Kidney tubule cell (primary cell): ENCODE measurements around the gene OR10A5.
A peak's percentile ranks its signal among the peaks of the same experiment; 100 is the strongest.
"Not testable (repeated sequence)": the region's sequence is repeated elsewhere in the genome, so short reads cannot be mapped to it uniquely, and the experiment has no call there.

Experiments
- DNase-seq: peaks from one replicate; pipeline ENCODE4 v3.0.0-alpha.2; 2018; ENCODE audit warnings: low spot score

The OR10A5 gene, protein sequence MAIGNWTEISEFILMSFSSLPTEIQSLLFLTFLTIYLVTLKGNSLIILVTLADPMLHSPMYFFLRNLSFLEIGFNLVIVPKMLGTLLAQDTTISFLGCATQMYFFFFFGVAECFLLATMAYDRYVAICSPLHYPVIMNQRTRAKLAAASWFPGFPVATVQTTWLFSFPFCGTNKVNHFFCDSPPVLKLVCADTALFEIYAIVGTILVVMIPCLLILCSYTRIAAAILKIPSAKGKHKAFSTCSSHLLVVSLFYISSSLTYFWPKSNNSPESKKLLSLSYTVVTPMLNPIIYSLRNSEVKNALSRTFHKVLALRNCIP

DNA sequence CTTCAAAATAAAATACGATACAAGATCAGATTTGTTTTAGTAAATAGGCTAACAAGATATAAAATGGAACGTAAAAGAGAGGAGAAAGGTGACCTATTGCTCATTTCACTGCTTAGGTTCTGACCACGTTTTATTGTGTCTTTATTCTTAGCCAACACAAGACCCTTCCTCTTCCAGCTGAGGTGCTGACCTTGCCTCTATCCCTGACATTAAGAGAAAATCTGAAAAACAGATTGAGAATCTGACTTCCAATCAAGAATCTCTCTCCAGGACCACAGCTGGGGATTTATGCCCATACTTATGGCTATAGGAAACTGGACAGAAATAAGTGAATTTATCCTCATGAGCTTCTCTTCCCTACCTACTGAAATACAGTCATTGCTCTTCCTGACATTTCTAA, at the start of gene OR10A5:
Gene OR10A5, plus strand, starts transcription at position 301 of the 400 bp plus-strand sequence. Its CDS starts 0 bp downstream, at position 301.
- DNase-seq, result no peak

DNA sequence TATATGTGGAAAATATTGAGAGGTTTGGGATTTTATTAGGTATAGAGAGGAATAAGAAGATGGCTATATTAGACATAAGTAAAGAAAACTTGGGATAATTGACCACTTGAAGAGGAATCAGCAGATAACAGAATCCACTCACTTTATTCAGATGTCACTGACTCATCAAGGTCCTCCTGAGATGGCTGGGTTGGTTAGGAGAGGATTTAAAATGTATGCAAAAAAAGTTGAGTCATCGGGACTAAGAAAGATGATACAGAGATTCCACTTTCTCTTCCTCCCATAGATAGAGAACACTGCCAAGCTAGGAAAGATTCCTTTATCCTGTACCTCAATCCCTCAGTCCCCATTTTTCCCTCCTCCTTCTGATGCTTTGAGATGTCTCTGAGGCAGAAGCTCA, 46.1 kb upstream of the OR10A5 start, which contains the start of gene OR6A2:
Gene OR6A2, minus strand, starts transcription at position 288 of the 400 bp plus-strand sequence. CDS start 3,981 bp downstream, outside the sequence.
- DNase-seq, result peak; percentile 50

DNA sequence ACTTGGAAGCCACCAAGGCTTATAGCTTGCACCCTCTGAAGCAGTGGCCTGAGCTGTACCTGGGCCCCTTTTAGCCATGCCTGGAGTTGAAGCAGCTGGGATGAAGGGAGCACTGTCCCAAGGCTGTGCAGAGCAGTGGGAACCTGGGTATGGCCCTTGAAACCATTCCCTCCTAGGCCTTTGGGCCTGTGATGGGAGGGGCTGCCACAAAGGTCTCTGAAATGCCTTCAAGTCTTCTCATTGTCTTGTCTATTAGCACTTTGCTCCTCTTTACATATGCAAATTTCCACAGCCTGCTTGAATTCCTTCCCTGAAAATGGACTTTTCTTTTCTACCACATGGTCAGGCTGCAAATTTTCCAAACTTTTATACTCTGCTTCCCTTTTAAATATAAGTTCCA, 44.4 kb upstream of the OR10A5 start:
- DNase-seq, result not testable (repeated sequence)

DNA sequence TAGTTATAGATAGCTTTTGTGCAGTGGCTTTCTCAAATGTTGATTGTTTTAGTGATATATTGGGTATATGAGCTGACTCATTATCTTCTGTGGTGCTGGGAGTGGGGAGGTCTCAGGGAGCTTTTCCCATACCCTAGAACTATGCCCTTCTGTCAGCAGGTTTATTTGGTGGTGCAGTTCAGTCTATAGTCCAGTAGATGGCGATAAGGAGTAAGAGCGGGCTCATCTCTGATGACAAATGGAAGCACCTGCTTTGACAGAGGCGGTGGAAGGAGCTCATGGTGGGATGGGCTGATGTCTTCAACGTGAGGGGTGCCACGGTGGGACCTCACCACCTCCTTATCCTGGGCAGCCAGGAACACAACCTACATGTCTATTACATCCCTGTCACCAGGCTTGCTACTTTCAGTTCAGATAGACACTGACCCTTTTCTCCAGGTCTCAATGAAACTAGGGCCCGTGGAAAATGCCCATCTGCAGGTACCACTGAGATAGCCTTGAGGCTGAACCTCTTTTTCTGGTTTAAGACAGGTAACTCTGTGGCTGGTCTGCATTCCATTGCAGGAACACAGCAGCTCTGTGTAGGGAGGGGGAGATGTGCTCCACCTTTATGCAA, 33.0 kb upstream of the OR10A5 start:
- DNase-seq, result peak; percentile 63

DNA sequence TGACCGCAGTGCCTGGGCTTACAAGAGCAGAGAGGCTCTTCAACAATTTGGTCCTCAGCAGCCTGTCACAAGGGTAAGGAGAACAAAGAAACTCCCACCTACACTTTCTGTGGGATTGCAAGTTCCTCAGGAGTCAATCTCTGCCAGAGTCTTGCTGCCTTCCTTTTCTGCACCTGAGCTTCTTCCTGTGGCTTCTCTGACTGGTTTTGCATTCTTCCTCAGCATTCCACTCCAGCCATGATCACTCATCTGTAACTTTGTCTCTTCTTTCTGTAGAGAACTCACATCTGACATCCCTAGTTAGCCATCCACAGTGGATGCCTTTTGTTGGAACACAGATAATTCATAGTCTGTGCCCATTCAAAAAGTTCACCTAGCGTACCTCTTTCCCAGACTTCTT, 31.8 kb upstream of the OR10A5 start:
- peak; percentile 81 for DNase-seq

DNA sequence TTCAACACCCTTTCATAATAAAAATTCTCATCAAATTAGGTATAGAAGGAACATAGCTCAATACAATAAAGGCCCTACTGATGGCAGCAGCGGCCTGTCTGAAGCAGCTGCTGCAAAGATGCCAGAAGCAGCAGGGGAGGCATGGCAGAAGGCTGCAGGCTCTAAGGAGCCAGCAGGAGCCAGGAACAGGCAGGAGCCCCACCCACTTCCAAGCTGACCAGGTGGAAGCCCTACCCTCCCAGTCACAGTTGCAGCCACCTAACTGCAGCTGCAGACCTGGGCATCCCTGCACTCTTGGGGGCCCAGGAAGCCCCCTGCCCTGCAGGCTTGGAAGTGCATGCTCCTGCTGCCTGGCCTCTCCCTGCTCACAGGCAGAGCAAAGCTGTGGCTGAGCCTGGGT, 27.8 kb upstream of the OR10A5 start:
- no peak for DNase-seq

DNA sequence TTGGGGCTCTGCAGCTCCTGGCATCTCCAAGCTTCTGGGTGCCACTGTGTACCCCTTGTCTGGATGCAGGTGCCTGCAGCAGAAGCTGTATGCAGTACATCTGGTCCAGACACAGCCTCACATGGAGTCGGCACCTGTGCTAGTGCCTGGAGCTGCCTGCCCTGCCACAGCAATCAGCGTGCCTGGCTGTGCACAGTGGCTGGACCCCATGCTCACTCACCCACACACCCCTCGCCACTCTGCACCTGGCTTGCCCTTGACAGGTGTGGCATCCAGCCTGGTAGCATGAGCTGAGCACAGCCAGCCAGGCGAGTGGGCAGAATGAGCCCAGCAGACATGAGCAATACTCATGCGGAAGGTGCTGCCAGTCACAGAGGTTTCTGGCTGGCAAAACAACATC, 26.5 kb upstream of the OR10A5 start:
- DNase-seq, result no peak

DNA sequence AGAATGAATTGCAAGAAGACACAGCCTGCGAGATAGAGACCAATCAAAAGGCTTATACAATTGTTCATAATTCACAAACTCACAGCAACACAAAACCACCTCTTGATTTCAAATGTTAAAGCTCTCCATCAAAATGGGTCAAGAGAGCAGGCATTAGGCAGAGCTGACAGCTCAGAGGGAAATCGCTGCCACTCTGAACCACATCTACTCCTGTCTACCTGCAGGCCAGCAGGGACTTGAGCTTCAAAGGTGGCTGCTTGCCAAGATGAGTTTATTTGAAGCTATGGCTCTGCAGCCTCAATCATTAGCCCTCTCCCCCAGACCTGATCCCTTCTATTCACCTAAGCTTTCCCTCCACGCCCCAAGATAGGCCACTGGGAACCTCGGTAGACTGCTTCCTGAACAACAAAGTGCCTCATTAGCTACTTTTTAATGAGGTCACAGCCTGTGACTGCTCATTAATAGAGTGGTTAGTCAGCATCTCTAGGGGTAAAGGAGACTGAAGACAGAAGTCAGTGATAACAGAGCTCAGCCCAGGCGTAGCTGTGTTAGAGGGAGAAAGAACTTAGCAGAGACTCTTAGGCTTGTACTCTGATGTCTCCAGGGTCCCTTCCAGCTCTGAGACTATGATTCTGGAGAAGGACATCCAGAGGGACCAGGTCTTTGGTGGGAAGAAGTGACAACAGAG, 21.2 kb upstream of the OR10A5 start:
- peak; percentile 2 for DNase-seq

DNA sequence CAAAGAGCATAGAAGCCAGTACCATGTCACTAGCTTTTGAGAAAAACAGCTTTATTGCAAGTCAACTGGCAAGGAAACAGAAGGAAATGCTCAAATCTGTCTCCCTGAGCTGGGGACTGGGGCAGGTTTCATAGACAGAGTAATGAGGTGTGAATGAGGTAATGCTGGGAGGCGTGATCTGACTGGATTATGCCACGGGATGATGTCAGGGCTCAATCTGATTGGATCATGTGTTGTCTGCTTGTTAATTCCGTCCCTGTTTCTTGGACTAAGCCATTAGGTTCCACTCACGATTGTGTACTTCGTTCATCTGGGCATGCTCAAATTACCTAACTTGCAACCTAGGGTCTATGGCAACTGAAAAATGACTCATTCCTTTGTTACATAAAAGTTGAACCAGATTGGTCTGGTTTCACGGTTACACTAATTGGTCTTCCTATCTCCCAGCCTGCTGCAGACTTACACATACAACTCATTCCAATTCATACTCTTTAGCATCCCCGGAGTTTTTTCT, 20.2 kb upstream of the OR10A5 start:
- no peak for DNase-seq

DNA sequence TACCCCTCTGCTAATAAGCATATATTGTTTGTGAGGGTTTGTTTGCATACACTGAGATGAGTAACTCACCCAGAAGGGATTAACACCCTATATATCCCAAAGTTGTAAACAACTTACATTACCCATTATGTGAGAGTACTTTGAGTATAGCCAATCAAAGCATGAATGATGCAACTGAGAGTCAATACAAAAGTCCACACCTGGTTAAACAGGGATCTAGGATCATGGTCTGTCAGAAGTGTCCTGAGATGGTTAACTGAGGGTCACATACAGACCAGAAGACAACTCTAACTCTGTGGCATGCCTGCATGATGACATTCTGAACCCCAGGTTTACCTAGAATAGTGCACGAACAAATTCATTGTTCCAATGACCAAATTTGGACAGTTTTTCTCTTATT, 17.4 kb upstream of the OR10A5 start:
- no peak for DNase-seq

DNA sequence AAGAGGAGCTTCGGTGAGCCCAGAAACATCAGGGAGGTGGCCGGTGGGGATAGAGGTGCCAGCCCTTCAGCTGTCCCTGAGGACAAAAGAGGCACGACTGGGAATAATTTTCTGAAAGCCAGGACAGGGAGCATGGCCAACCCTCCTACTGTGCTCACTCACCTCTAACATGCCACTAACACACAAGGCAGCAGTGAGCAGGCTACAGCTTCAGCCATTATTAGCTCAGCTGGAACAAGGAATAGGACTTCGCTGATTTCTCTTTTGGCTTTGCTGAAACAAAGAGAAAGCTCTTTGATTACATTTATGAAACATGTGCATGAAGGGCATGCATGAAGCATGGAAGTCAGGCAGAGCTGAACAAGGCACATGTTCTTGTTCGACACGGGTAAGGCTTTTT, 12.1 kb upstream of the OR10A5 start:
- DNase-seq, result no peak

DNA sequence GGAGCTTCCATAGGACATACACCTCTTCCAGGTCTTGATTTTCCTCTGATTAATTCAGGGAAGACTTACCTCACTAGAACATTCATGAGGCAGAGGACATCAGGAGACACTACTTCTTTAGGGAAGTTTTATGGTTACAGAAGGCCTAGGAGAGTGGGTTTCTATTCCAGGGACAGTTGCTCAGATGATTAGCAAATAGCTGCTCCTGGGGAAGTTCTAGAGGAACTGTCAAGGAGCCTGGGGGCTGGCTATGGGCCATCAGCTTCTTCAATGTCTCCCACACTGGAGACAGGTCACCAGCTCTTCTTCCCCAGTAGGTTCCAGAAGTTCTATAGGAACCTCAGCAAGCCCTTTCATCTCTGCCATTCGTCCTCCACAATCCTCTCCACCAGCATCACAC, 11.5 kb upstream of the OR10A5 start:
- DNase-seq, result no peak

DNA sequence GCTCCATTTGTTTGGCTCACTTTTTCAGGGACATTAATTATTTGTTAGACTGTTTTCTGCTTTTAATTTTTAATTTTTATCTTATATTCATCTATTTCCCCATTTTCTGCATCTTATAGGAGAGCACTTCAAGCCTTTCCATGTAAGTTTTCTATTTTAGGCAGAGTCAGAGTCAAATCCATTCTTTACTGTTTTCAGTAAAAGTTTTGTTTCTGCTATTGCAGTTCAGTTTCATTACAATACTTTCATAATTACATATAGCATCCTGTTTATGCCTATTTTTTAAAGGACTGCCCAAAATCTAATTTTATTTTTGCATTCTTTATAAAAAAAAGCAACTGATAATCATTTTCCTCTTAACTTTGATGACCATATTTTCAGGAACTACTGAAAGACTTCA, 3.8 kb upstream of the OR10A5 start:
- no peak for DNase-seq

DNA sequence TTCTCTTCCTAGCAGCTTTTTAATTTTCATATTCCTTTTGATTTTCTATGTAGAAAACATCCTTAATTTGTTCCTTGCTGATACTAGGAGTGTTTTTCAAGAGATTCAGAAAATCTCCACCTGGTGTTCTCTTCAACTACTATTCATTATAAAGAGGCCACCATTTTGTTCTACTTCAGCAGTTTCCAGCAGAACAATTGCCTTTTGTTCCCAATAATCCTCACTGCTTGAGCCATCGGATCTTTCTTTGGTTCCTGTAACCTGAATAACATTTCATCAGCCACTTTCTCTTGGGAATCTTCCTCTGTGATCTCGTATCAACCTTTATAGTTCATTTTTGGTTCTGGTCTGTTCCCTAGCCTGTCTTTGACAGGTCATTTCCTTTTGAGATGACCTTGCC, 1.8 kb upstream of the OR10A5 start:
- DNase-seq, result no peak

DNA sequence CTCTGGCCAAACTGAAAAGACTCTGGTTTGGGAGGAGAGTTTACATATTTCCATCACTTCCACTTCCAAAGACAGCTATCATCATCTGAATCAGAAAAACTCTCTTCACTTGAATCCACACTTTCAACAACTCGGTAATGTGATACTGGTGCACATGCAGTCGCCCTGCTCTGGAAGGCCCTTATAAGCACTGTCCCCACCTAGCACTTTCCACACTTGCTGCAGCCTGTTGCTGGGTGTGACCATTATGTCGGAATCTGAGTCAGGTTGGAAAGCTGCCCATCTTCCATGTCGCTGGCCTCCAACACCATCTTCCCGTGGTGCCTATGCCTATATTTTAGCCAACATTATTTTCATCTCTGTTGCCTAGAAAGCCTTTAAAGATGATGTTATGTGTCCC, 1.1 kb upstream of the OR10A5 start:
- no peak for DNase-seq

DNA sequence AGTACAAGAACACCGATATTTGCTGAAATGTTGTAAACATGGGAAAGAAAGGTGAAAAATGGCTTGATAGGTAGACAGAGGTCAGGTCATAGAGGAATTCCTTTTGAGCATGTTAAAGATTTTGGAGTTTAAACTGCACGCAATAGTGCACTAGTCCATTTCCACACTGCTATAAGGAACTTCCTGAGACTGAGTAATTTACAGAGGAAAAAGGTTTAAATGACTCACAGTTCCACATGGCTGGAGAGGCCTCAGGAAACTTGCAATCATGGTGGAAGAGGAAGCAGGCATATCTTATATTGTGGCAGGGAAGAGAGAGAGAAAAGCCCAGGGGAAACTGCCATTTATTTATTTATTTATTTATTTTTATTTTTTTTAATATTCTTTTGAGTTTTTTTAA, 5.0 kb downstream of the OR10A5 start:
- peak; percentile 57 for DNase-seq

DNA sequence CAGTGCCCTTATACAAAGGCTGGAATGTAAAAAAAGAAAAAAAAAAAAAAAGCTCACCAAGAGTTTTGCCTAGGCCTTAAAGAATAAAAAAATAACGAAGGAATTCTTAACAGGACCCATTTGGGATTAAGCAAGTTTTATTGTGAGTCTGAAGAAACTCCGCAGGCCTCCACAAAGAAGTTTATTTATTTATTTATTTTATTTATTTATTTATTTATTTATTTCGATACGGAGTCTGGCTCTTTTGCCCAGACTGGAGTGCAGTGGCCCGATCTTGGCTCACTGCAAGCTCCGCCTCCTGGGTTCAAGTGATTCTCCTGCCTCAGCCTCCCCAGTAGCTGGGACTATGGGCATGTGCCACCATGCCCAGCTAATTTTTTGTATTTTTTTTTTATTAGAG, 9.3 kb downstream of the OR10A5 start:
- not testable (repeated sequence) for DNase-seq

DNA sequence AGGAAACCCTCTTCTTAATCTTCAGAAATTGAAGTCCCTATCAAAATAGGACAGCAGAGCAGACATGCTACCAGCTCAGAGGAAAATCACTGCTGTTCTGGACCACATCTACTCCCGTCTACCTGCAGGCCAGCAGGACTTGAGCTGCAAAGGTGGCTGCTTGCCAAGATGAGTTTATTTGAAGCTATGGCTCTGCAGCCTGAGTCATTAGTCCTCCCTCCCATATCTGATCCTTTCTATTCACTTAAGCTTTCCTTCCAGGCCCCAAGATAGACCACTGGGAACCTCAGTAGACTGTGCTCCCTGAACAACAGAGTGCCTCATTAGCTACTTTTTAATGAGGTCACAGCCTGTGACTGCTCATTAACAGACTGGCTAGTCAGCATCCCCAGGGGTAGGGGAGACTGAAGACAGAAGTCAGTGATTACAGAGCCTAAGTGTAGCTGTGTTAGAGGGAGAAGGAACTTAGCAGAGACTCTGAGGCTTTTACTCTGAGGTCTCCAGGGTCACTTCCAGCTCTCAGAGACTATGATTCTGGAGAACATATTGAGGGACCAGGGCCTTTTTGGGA, 10.6 kb downstream of the OR10A5 start:
- DNase-seq, result peak; percentile 79

DNA sequence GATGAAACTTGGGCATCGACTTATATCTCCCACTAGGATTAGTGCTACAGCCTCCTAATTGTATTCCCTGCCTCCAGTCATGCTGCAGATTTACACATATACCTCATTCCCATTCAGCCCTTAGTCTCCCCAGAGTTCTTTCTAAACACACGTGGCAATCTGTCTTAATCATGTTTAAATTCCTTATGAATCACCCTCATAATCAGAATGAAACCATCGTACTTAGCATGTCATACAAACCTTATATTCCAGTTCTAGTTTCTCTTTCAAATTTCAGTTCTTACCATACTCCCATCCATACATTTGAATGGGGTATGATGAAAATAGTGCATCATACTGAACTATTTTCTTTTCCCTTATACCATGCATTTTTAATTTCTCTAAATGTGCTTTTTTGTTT, 11.4 kb downstream of the OR10A5 start:
- no peak for DNase-seq

DNA sequence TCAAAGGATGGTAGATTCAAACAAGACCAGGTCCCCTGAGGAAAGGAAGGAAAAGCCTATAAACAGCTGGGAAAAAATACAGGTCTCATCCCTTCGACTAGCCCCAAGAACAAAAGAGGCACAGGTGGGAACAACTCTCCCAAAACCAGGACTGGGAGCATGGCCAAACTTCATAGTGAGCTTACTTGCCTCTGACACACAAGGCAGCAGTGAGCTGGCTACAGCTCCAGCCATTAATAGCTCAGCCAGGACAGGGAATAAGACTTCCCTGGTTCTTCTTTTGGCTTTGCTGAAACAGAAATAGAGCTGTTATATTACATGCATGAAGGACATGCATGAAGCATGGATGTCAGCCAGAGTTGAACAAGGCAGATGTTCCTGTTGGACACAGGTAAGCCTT, 17.5 kb downstream of the OR10A5 start, which contains the start of gene OR10A2:
Gene OR10A2, plus strand, starts transcription at position 97 of the 400 bp plus-strand sequence. CDS start 6,698 bp downstream, outside the sequence.
- DNase-seq, result peak; percentile 5

DNA sequence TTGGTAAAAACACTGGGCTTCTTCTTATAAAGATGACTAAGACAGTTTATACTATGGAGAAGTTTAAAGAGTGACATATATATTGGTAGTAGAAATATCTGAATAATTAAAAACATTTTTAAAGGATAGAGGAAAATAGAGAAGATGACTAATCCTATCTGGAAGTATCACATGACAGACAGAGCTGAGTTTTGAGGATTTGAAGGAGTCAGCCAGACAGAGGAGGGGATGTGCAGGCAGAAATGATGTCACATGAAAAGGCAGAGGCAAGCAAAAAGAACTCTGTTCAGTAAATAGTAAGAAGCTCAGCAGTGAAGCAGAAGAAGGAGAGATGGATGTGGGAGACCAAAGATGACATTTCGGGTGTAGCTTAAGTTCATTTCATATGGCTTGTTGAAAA, 19.0 kb downstream of the OR10A5 start:
- peak; percentile 31 for DNase-seq

DNA sequence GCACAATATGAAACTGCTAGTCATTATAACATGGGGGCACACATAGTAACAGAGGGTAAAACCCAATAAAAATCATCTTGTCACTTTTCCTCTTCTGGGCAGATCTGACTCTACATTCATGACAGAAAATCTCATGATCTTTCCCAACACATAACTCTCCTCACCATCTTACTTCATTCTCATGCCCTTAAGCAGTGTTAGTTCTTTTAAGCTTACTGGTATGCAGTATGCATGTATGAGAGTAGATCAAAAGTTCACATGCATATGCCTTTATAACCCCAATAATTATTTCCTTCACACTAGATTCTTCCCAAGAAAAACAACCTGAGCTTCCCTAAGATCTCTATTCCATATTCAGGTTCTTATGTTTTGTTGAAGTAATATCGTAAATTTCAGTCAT, 25.8 kb downstream of the OR10A5 start:
- DNase-seq, result no peak
